PC-3 (cell line): ENCODE data around the gene BPIFB3. TPM values are rescaled to one million over a fixed set of nuclear protein-coding genes. Genes with fewer than 3 reads are reported as not detected.

Source experiments
- ATAC-seq: fragments of 200-7000 bp; cut with Tn5 transposase; 2 replicates; pipeline ENCODE4 v1.9.1; 2020; ENCODE audit warnings: mild to moderate bottlenecking, moderate library complexity
- BruUV-seq: library from RNA; stranded (reverse); fragments of 400-500 nt; replicated peaks from 2 replicates; lab custom pipeline; 2021; lab: Mats Ljungman, UMichigan
- CTCF ChIA-PET: fragments of 300-600 bp; sonication (Branson Sonifier 250); formaldehyde crosslinking; loops from one replicate; lab custom pipeline; 2022; ENCODE audit warnings: antibody characterized with exemption; lab: Charles Lee
- POLR2A ChIA-PET: fragments of 300-600 bp; sonication (Branson Sonifier 250); formaldehyde crosslinking; loops from one replicate; lab custom pipeline; 2022; ENCODE audit warnings: antibody characterized with exemption; ENCODE audit not compliant: unreplicated experiment; lab: Charles Lee
- DNase-seq: peaks from one replicate; pipeline ENCODE4 v3.0.0-alpha.2; 2015
- H2AFZ ChIP-seq: fragments of 300-600 bp; sonication (generic); 2 replicates; pipeline ENCODE4 v1.6.0; 2016; ENCODE audit warnings: antibody characterized with exemption, low read length
- H3F3A ChIP-seq: fragments of 300-600 bp; sonication (generic); one replicate; pipeline ENCODE4 v1.6.0; 2017; ENCODE audit warnings: antibody characterized with exemption, low read length, control low read depth, mild to moderate bottlenecking; ENCODE audit not compliant: unreplicated experiment
- H3K27ac ChIP-seq: fragments of 300-600 bp; sonication (generic); 2 replicates; pipeline ENCODE4 v1.5.1; 2016; ENCODE audit warnings: mild to moderate bottlenecking, low read length
- H3K27me3 ChIP-seq: fragments of 300-600 bp; sonication (generic); 2 replicates; pipeline ENCODE4 v1.6.1; 2016; ENCODE audit warnings: low read length, mixed read lengths
- H3K36me3 ChIP-seq: fragments of 300-600 bp; sonication (generic); 2 replicates; pipeline ENCODE4 v1.6.1; 2016; ENCODE audit warnings: low read depth, mixed run types, low read length, mixed read lengths
- H3K4me1 ChIP-seq: fragments of 300-600 bp; sonication (generic); 2 replicates; pipeline ENCODE4 v1.5.1; 2016; ENCODE audit warnings: low read length; ENCODE audit not compliant: insufficient read depth
- H3K4me2 ChIP-seq: fragments of 300-600 bp; sonication (generic); 2 replicates; pipeline ENCODE4 v1.6.0; 2016; ENCODE audit warnings: low read length
- H3K4me3 ChIP-seq: fragments of 300-600 bp; sonication (generic); 2 replicates; pipeline ENCODE4 v1.5.1; 2016; ENCODE audit warnings: mild to moderate bottlenecking, low read length, mixed read lengths
- H3K79me2 ChIP-seq: fragments of 300-600 bp; sonication (generic); 2 replicates; pipeline ENCODE4 v1.6.1; 2017; ENCODE audit warnings: low read length, mixed read lengths
- H3K9ac ChIP-seq: fragments of 300-600 bp; sonication (generic); 2 replicates; pipeline ENCODE4 v1.6.0; 2016; ENCODE audit warnings: mild to moderate bottlenecking, low read length
- H3K9me2 ChIP-seq: fragments of 300-600 bp; sonication (generic); replicated peaks from 2 replicates; pipeline ENCODE4 v1.6.1; 2016; ENCODE audit warnings: mixed run types, low read length, mixed read lengths
- H3K9me3 ChIP-seq: fragments of 300-600 bp; sonication (generic); 2 replicates; pipeline ENCODE4 v1.6.1; 2016; ENCODE audit warnings: low read length, mixed read lengths
- H4K20me1 ChIP-seq: fragments of 300-600 bp; sonication (generic); 2 replicates; pipeline ENCODE4 v1.6.1; 2016; ENCODE audit warnings: low read length, mixed read lengths
- EZH2 ChIP-seq: fragments of 300-600 bp; sonication (generic); IDR thresholded peaks from one replicate; pipeline ENCODE4 v1.6.1; 2017; ENCODE audit warnings: antibody characterized with exemption, mild to moderate bottlenecking, low read length; ENCODE audit not compliant: unreplicated experiment
- EZH2phosphoT487 ChIP-seq: fragments of 300-600 bp; sonication (generic); IDR thresholded peaks from 2 replicates; pipeline ENCODE4 v1.6.1; 2018; ENCODE audit warnings: mild to moderate bottlenecking, antibody characterized with exemption, low read length, borderline replicate concordance
- intact Hi-C: fragments of 100-400 bp; cut with micrococcal nuclease; formaldehyde crosslinking; loops from 2 replicates; pipeline ENCODE4 v1.9.0; 2023
- total RNA-seq: library from RNA; depleted of rRNA; stranded (reverse); fragments of >200 nt; gene quantifications from 2 replicates; pipeline ENCODE4 v1.2.3, GENCODE V29; 2014
- TF ChIP-seq, protein P1 (sequence below): fragments of 300-600 bp; sonication (generic); conservative IDR thresholded peaks from 2 replicates; pipeline ENCODE4 v1.5.1; 2017; ENCODE audit warnings: antibody characterized with exemption, low read depth, mild to moderate bottlenecking, low read length

The BPIFB3 gene
- total RNA-seq, 1 experiment from 2014 or later, result not detected

DNA sequence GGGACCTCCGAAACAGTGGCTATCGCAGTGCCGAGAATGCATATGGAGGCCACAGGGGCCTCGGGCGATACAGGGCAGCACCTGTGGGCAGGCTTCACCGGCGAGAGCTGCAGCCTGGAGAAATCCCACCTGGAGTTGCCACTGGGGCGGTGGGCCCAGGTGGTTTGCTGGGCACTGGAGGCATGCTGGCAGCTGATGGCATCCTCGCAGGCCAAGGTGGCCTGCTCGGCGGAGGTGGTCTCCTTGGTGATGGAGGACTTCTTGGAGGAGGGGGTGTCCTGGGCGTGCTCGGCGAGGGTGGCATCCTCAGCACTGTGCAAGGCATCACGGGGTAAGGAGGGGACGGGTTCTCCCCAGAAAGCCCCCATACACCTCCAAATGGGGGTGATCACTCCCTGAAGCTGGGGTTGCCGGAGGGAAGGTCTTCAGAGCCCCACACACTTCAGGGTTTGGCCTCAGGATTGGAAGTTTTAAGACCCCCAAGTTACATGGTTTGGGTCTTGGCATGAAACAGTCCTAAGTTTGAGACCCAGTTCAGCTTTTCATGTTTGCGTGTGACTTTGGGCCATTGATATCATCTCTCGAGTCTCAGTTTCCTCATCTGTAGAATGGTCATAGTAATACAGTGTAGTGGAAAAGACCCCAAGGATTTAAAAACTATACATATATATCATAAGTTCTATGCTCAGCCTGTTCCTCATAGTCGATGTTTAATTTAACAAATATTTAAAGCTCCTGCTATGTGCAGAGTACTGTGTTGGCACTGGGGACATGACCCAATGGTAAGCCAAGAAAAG lies 30.0 kb downstream of the BPIFB3 start:
- H3K27me3 ChIP-seq, result peaks cover 23% of the 10 kb centered on the region
- intact Hi-C loops, result no loop called here
- CTCF ChIA-PET, result no interaction called here

DNA sequence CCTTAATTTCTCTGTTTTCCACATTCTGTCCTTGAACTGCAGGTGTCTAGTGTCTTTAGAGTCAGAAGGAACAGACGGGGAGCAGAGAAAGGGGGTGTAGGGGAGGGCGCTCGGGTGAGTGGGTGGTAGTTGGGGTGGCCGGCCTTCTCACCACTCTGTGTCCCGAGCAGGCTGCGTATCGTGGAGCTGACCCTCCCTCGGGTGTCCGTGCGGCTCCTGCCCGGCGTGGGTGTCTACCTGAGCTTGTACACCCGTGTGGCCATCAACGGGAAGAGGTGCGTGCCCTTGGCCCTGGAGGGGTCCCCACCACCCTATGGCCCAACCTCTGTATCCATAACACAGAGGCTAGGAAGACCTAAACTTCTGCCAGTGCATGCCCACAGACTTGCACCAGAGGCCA lies 31.0 kb downstream of the BPIFB3 start:
- H4K20me1 ChIP-seq, result no peaks in the 10 kb centered on the region
- BruUV-seq, result no TSS peak
- TF ChIP-seq EZH2 (no peak), EZH2phosphoT487 (no peak)
- TF ChIP-seq, protein P1, sequence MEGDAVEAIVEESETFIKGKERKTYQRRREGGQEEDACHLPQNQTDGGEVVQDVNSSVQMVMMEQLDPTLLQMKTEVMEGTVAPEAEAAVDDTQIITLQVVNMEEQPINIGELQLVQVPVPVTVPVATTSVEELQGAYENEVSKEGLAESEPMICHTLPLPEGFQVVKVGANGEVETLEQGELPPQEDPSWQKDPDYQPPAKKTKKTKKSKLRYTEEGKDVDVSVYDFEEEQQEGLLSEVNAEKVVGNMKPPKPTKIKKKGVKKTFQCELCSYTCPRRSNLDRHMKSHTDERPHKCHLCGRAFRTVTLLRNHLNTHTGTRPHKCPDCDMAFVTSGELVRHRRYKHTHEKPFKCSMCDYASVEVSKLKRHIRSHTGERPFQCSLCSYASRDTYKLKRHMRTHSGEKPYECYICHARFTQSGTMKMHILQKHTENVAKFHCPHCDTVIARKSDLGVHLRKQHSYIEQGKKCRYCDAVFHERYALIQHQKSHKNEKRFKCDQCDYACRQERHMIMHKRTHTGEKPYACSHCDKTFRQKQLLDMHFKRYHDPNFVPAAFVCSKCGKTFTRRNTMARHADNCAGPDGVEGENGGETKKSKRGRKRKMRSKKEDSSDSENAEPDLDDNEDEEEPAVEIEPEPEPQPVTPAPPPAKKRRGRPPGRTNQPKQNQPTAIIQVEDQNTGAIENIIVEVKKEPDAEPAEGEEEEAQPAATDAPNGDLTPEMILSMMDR, result no peak
- no peak overlapping the region for H3K4me2 ChIP-seq
- no peaks in the 10 kb centered on the region for H3K9me2 ChIP-seq
- no peaks in the 10 kb centered on the region for H3K79me2 ChIP-seq
- H2AFZ ChIP-seq, result no peak overlapping the region
- CTCF ChIA-PET, result no interaction called here
- H3K9ac ChIP-seq, result no peak overlapping the region
- DNase-seq (no peak), ATAC-seq (no peak)
- peaks cover 33% of the 10 kb centered on the region for H3K27me3 ChIP-seq
- H3K27ac ChIP-seq, result no peak overlapping the region
- POLR2A ChIA-PET, result no interaction called here
- no peaks in the 10 kb centered on the region for H3K36me3 ChIP-seq
- no peaks in the 10 kb centered on the region for H3K4me1 ChIP-seq
- no peaks in the 10 kb centered on the region for H3F3A ChIP-seq
- no peaks in the 10 kb centered on the region for H3K9me3 ChIP-seq
- H3K4me3 ChIP-seq, result no peak overlapping the region
- intact Hi-C loops, result no loop called here

More for the DNA sequence above, 30.0 kb downstream of the BPIFB3 start:
- TF ChIP-seq, protein P1, result no peak
- no peak for TF ChIP-seq EZH2phosphoT487
- no peak for TF ChIP-seq EZH2
- H2AFZ ChIP-seq, result no peak overlapping the region
- H3K27ac ChIP-seq, result no peak overlapping the region
- H3K9me2 ChIP-seq, result no peaks in the 10 kb centered on the region
- POLR2A ChIA-PET, result no interaction called here
- H3K9ac ChIP-seq, result no peak overlapping the region
- no peak for DNase-seq
- no peak overlapping the region for H3K4me3 ChIP-seq
- no TSS peak for BruUV-seq
- no peaks in the 10 kb centered on the region for H3K36me3 ChIP-seq
- no peaks in the 10 kb centered on the region for H4K20me1 ChIP-seq
- H3F3A ChIP-seq, result no peaks in the 10 kb centered on the region
- H3K9me3 ChIP-seq, result no peaks in the 10 kb centered on the region
- no peak overlapping the region for H3K4me2 ChIP-seq
- no peaks in the 10 kb centered on the region for H3K79me2 ChIP-seq
- no peak for ATAC-seq
- no peaks in the 10 kb centered on the region for H3K4me1 ChIP-seq

DNA sequence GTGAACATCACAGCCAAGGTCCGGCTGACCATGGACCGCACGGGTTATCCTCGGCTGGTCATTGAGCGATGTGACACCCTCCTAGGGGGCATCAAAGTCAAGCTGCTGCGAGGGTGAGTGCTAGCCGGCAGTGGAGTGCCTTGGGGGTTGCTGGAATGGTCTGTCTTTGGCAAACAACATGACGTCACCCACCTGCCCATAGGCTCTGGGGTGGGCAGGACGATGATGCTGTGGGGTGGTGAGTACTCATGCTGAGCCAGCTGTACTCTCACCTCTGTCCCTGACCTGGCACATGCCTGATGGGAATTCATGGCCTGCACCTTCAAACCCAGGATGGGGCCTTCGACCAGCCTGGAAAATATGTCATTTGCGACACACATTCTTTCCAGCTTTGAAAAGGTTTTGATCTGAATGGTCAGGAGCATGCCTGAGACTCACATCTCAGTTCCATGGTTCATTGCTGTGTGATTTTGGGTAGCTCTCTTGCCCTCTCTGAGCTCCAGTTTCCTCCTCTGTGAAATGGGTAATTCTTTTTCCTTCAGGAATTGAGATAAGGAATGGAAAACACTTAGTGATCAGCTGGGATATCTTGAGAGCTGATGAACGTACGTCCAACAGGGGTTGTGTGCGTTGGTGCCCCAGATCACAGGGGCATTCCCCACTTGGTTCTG lies 32.5 kb downstream of the BPIFB3 start:
- peaks cover 41% of the 10 kb centered on the region for H3K27me3 ChIP-seq
- CTCF ChIA-PET, result no interaction called here
- intact Hi-C loops, result no loop called here

More for the DNA sequence above, 32.5 kb downstream of the BPIFB3 start:
- POLR2A ChIA-PET, result no interaction called here
- H3K27ac ChIP-seq, result no peak overlapping the region
- no TSS peak for BruUV-seq
- no peak overlapping the region for H2AFZ ChIP-seq
- H3K9me2 ChIP-seq, result no peaks in the 10 kb centered on the region
- ATAC-seq (no peak), DNase-seq (no peak)
- TF ChIP-seq, protein P1, result no peak
- TF ChIP-seq EZH2, result no peak
- TF ChIP-seq EZH2phosphoT487, result no peak
- no peaks in the 10 kb centered on the region for H3K9me3 ChIP-seq
- H3K36me3 ChIP-seq, result no peaks in the 10 kb centered on the region
- H3K4me1 ChIP-seq, result no peaks in the 10 kb centered on the region
- H3K79me2 ChIP-seq, result no peaks in the 10 kb centered on the region
- no peak overlapping the region for H3K4me2 ChIP-seq
- no peak overlapping the region for H3K4me3 ChIP-seq
- no peaks in the 10 kb centered on the region for H4K20me1 ChIP-seq
- H3F3A ChIP-seq, result no peaks in the 10 kb centered on the region
- no peak overlapping the region for H3K9ac ChIP-seq
